Neural progenitor cell (in vitro differentiated cells): Measurements from ENCODE around the gene DOK3. TPM values are rescaled to one million over a fixed set of nuclear protein-coding genes. Genes with fewer than 3 reads are reported as not detected.
"Not testable (repeated sequence)": the region's sequence is repeated elsewhere in the genome, so short reads cannot be mapped to it uniquely, and the experiment has no call there.

Experiments
- DNase-seq: peaks from one replicate; pipeline ENCODE4 v3.0.0-alpha.2; 2016; ENCODE audit warnings: low spot score
- H2AFZ ChIP-seq: fragments of 200-600 bp; sonication (generic); replicated peaks from 2 replicates; pipeline ENCODE4 v1.6.1; 2016; ENCODE audit warnings: antibody characterized with exemption
- H3F3A ChIP-seq: fragments of 200-600 bp; sonication (generic); 2 replicates; pipeline ENCODE4 v1.6.1; 2016; ENCODE audit warnings: antibody characterized with exemption, low read depth
- H3K27ac ChIP-seq: fragments of 200-600 bp; sonication (generic); 2 replicates; pipeline ENCODE4 v1.5.1; 2016; ENCODE audit warnings: mild to moderate bottlenecking
- H3K27me3 ChIP-seq: fragments of 200-600 bp; sonication (generic); 2 replicates; pipeline ENCODE4 v1.6.1; 2016; ENCODE audit warnings: mild to moderate bottlenecking, moderate library complexity
- H3K36me3 ChIP-seq: fragments of 200-600 bp; sonication (generic); 2 replicates; pipeline ENCODE4 v1.5.1; 2016
- H3K4me1 ChIP-seq: fragments of 200-600 bp; sonication (generic); 2 replicates; pipeline ENCODE4 v1.6.1; 2016; ENCODE audit warnings: mixed run types
- H3K4me2 ChIP-seq: fragments of 200-600 bp; sonication (generic); 2 replicates; pipeline ENCODE4 v1.6.1; 2016
- H3K4me3 ChIP-seq: fragments of 200-600 bp; sonication (generic); 2 replicates; pipeline ENCODE4 v1.5.1; 2016
- H3K79me2 ChIP-seq: fragments of 200-600 bp; sonication (generic); 2 replicates; pipeline ENCODE4 v1.6.1; 2016; ENCODE audit warnings: low read depth
- H3K9ac ChIP-seq: fragments of 200-600 bp; sonication (generic); 2 replicates; pipeline ENCODE4 v1.6.1; 2016
- H3K9me3 ChIP-seq: fragments of 200-600 bp; sonication (generic); 2 replicates; pipeline ENCODE4 v1.5.1; 2016; ENCODE audit warnings: low read depth
- H4K20me1 ChIP-seq: fragments of 200-600 bp; sonication (generic); 2 replicates; pipeline ENCODE4 v1.6.1; 2016; ENCODE audit warnings: low read depth
- H3K27ac Mint-ChIP-seq: 3 replicates; pipeline ENCODE4 v1.8.0; 2021; ENCODE audit warnings: mixed read lengths
- H3K27me3 Mint-ChIP-seq: 2 replicates; pipeline ENCODE4 v1.8.0; 2022; ENCODE audit warnings: low read depth, mild to moderate bottlenecking, inconsistent platforms, moderate library complexity, mixed read lengths; ENCODE audit not compliant: insufficient read depth
- H3K36me3 Mint-ChIP-seq: 3 replicates; pipeline ENCODE4 v1.8.0; 2021; ENCODE audit warnings: mixed read lengths
- H3K4me1 Mint-ChIP-seq: 3 replicates; pipeline ENCODE4 v1.8.0; 2021; ENCODE audit warnings: mixed read lengths
- H3K4me3 Mint-ChIP-seq: 3 replicates; pipeline ENCODE4 v1.8.0; 2021; ENCODE audit warnings: mild to moderate bottlenecking, moderate library complexity, mixed read lengths
- H3K9me3 Mint-ChIP-seq: 3 replicates; pipeline ENCODE4 v1.8.0; 2020; ENCODE audit warnings: mixed read lengths
- CTCF ChIP-seq: fragments of 200-600 bp; sonication (generic); IDR thresholded peaks from 2 replicates; pipeline ENCODE4 v1.5.1; 2017; ENCODE audit warnings: antibody characterized with exemption, mild to moderate bottlenecking
- EZH2 ChIP-seq: fragments of 200-600 bp; sonication (generic); IDR thresholded peaks from 2 replicates; pipeline ENCODE4 v1.6.1; 2017; ENCODE audit warnings: antibody characterized with exemption, mild to moderate bottlenecking, moderate library complexity
- EZH2phosphoT487 ChIP-seq: fragments of 200-600 bp; sonication (generic); IDR thresholded peaks from 2 replicates; pipeline ENCODE4 v1.6.1; 2017; ENCODE audit warnings: antibody characterized with exemption
- total RNA-seq: library from RNA; depleted of rRNA; stranded (reverse); fragments of >200 nt; gene quantifications from 2 replicates; pipeline ENCODE4 v1.2.3, GENCODE V29; 2015; ENCODE audit warnings: low replicate concordance

DOK3 gene
- total RNA-seq, 1 donor from 2014 or later = 0.54 TPM

DNA sequence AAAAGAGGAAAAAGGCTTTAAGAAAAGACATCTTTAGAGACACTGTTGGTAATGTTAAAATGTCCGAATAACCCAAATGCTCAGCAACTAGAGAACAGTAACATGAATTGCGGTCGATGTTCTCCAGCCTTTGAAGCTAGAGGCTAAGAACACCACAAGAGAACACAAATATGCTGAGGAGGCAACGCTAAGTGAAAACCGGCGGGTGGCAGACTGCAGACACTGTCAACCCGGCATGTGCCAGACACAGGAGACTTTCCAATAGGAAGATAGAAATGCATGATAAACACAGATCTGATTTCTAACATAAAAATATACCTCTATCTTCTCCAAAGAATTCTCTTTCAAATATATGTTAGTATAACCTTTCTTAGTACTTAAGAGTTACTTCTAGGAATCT, 25.5 kb upstream of the DOK3 start:
- no peak for TF ChIP-seq EZH2phosphoT487
- no peak for TF ChIP-seq CTCF
- no peak for TF ChIP-seq EZH2
- no peaks in the 10 kb centered on the region for H3K9me3 Mint-ChIP-seq
- no peak for DNase-seq
- no peaks in the 10 kb centered on the region for H3K27me3 ChIP-seq
- no peak overlapping the region for H3K4me3 Mint-ChIP-seq
- H3K4me3 ChIP-seq = no peak overlapping the region
- no peak overlapping the region for H3K27ac ChIP-seq
- H3K4me1 ChIP-seq = no peaks in the 10 kb centered on the region
- H3K79me2 ChIP-seq = peaks cover 18% of the 10 kb centered on the region
- H3K4me2 ChIP-seq = no peak overlapping the region
- peaks cover 19% of the 10 kb centered on the region for H3K36me3 Mint-ChIP-seq
- H3F3A ChIP-seq = no peaks in the 10 kb centered on the region
- H2AFZ ChIP-seq = no peak overlapping the region
- peaks cover 2% of the 10 kb centered on the region for H3K27me3 Mint-ChIP-seq
- H4K20me1 ChIP-seq = peaks cover 63% of the 10 kb centered on the region
- no peaks in the 10 kb centered on the region for H3K9me3 ChIP-seq
- H3K9ac ChIP-seq = no peak overlapping the region
- H3K36me3 ChIP-seq = no peaks in the 10 kb centered on the region
- no peak overlapping the region for H3K27ac Mint-ChIP-seq
- H3K4me1 Mint-ChIP-seq = peaks cover 3% of the 10 kb centered on the region

- not testable (repeated sequence) for H3K9me3 Mint-ChIP-seq, H3K9me3 ChIP-seq, H3K4me1 ChIP-seq, H2AFZ ChIP-seq, H3K4me1 Mint-ChIP-seq, H3K9ac ChIP-seq, DNase-seq, H3K27ac Mint-ChIP-seq, H3K27ac ChIP-seq, H3K4me3 ChIP-seq, H3K27me3 ChIP-seq, H3K4me3 Mint-ChIP-seq, H3K4me2 ChIP-seq, H3K36me3 ChIP-seq, H3K27me3 Mint-ChIP-seq, H3F3A ChIP-seq
- peaks cover 20% of the 10 kb centered on the region for H3K36me3 Mint-ChIP-seq
- H4K20me1 ChIP-seq = peaks cover 58% of the 10 kb centered on the region
- H3K79me2 ChIP-seq = peaks cover 12% of the 10 kb centered on the region
Measured at GRCh38 chr5:177534433-177534832, 24.8 kb upstream of the DOK3 start.

GRCh38 chr5:177531209-177531940, 21.7 kb upstream of the DOK3 start:
- Histone ChIP-seq H3F3A (no peaks in the 10 kb centered on the region), H3K4me2 (no peak overlapping the region), H2AFZ (no peak overlapping the region), H3K79me2 (peaks cover 4% of the 10 kb centered on the region), H3K4me3 (no peak overlapping the region), H3K9ac (no peak overlapping the region), H3K27me3 (no peaks in the 10 kb centered on the region), H3K4me1 (no peaks in the 10 kb centered on the region), H3K27ac (no peak overlapping the region), H3K9me3 (no peaks in the 10 kb centered on the region), H3K36me3 (no peaks in the 10 kb centered on the region), H4K20me1 (peaks cover 32% of the 10 kb centered on the region)
- TF ChIP-seq CTCF (no peak), EZH2phosphoT487 (no peak), EZH2 (no peak)
- H3K4me3 Mint-ChIP-seq = no peak overlapping the region
- DNase-seq = no peak
- H3K9me3 Mint-ChIP-seq = no peaks in the 10 kb centered on the region
- no peaks in the 10 kb centered on the region for H3K4me1 Mint-ChIP-seq
- no peaks in the 10 kb centered on the region for H3K27me3 Mint-ChIP-seq
- H3K36me3 Mint-ChIP-seq = peaks cover 15% of the 10 kb centered on the region
- no peak overlapping the region for H3K27ac Mint-ChIP-seq

DNA sequence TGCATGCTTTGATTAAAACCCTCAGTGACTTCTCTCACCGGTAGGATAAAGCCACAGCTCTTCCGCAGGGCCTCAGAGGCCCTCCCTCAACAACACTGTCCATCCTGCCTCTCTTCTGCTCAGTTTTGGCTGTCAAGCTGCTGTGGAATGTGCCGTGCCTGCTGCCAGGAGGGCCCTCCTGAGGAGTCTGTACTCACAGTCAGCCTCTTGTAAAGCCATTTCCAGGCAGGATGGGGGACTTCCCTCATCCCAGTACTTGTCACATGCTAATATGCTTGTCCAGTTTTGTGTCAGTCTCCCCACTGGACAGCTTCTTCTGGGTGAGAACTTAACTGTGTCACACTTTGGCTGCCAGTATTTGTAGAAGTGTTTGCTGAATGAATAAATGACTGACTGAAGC, 21.0 kb upstream of the DOK3 start:
- no peak overlapping the region for H3K4me3 ChIP-seq
- H3K36me3 ChIP-seq = no peaks in the 10 kb centered on the region
- H3K9me3 Mint-ChIP-seq = no peaks in the 10 kb centered on the region
- H4K20me1 ChIP-seq = peaks cover 33% of the 10 kb centered on the region
- peaks cover 16% of the 10 kb centered on the region for H3K36me3 Mint-ChIP-seq
- H3K4me2 ChIP-seq = no peak overlapping the region
- no peaks in the 10 kb centered on the region for H3K4me1 ChIP-seq
- no peak for TF ChIP-seq EZH2phosphoT487
- TF ChIP-seq CTCF = no peak
- no peak for TF ChIP-seq EZH2
- H3K4me3 Mint-ChIP-seq = no peak overlapping the region
- peaks cover 4% of the 10 kb centered on the region for H3K79me2 ChIP-seq
- no peak overlapping the region for H3K27ac ChIP-seq
- no peak overlapping the region for H3K27ac Mint-ChIP-seq
- H3K9me3 ChIP-seq = no peaks in the 10 kb centered on the region
- H2AFZ ChIP-seq = no peak overlapping the region
- DNase-seq = no peak
- no peaks in the 10 kb centered on the region for H3K4me1 Mint-ChIP-seq
- no peaks in the 10 kb centered on the region for H3K27me3 Mint-ChIP-seq
- H3K27me3 ChIP-seq = no peaks in the 10 kb centered on the region
- no peak overlapping the region for H3K9ac ChIP-seq
- H3F3A ChIP-seq = no peaks in the 10 kb centered on the region
